Daoy (cell line): ENCODE data around the gene NRCAM. TPM values are rescaled to one million over a fixed set of nuclear protein-coding genes. Genes with fewer than 3 reads are reported as not detected.
"Not testable (repeated sequence)": the region's sequence is repeated elsewhere in the genome, so short reads cannot be mapped to it uniquely, and the experiment has no call there.

Source experiments
- DNase-seq: peaks from one replicate; pipeline ENCODE4 v3.0.0-alpha.2; 2015; ENCODE audit warnings: low read depth
- total RNA-seq: library from RNA; depleted of rRNA; stranded (reverse); fragments of >200 nt; shearing (Covaris generic); gene quantifications from 2 replicates; pipeline ENCODE4 v1.2.3, GENCODE V29; 2014; rRNA removed

Gene NRCAM
- total RNA-seq, result 0.11 and 1.0 TPM in 2 replicates

DNA sequence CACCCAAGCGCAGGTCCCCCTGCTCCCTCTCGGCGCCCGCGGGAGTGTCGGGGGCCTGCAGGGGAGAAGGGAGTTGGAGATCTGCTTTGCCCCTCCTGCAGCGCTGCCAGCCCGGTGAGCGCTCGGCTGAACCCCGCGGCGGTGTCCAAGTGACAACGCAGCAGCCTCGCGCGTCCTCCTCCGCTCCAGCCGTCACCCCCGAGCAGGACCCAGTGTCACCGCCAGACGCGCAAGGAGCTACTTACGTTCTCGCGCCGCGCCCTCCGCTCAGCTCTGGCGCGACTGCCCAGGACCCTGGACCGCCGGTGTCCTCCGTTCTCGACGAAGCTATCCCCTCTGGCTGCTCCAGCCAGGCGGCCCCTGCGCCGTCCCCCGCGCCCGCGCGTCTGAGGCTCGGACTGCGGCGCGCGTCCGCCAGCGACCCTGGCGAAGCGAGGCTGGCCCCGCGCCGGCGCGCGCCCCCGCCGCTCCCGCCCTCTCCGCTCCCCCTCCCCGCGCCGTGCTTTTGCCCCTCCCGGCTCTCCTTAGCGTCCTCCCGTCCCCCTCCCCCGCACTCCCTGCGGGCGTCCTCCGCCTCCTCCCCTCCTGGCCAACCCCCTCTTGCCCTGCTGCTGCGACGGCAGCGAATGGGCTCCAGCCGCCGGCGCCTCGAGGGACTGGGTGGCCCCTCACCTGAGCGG, at the start of gene NRCAM:
NRCAM (minus strand) TSS at position 439 of the 680 bp plus-strand sequence. CDS start 216,372 bp downstream, outside the sequence.
- peak; percentile 63 for DNase-seq

DNA sequence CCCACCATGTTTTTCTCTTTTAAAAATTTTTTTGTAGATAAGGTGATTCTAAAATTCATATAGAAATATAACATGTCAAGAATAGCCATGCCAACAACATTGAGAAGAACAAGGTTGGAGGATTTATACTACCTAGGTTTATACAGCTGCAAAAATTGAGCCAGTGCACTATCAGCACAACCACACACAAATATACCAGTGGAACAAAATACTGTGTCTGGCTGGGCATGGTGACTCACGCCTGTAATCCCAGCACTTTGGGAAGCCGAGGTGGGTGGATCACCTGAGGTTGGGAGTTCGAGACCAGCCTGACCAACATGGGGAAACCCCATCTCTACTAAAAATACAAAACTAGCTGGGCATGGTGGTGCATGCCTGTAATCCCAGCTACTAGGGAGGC, 48.3 kb upstream of the NRCAM start:
- not testable (repeated sequence) for DNase-seq

DNA sequence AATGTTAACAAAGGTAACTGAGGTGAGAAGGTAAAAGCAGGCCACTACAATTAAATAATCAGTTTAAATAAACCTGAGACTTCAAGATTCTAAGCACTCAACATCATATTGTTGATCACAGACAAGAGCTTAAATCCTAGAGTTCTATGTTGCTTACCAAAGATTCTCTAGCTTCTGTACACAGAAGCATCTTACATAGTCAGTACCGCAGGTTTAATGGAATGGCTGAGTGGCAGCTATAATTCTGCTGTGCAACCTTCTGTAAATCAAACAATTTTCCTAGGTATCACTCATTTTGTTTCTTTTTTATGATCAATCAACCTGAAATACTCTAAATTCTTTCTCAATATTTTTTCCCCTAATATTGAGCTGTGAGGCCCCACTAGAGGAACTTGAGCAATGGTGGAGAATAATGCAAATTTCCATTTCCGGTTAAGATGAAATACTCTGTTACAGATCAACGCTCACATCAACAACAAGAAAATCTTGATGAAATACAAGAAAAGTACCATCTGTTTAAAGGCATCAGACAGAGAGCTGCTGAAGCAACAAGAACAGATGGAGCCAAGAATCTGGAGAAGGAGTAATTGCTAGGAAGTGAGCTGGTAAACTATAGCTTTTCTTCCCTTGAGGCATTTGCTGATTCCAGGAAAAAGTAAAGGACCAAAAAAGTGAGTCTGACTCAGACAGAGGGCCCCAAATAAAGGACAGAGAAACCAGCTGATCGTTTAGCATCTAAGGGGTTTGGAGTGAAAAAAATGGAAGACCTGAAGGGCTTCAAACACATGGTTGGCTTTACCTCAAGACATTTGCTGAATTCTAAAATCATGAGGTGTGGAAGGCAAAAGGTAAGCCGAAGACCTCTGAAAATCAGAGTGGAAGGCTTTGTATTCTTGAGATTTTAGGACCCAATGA, 47.1 kb upstream of the NRCAM start:
- DNase-seq, result no peak

DNA sequence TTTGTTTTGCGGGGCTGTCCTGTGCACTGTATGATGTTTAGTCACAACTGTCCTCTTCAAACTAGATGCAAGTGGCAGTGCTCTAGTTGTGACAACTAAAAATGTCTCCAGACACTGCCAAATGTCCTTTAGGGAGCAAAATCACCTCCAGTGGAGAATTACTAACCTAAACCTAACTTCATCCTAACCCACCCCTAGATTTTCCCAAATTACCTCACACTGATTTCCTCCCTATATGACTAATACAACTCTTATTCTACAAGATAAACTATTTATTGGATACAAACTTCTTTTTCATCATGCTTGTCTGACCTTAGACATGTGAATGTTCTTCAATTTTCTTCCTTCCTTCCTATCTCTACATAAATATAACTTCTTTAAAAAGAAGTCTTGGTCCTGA, 43.3 kb upstream of the NRCAM start:
- DNase-seq, result no peak

DNA sequence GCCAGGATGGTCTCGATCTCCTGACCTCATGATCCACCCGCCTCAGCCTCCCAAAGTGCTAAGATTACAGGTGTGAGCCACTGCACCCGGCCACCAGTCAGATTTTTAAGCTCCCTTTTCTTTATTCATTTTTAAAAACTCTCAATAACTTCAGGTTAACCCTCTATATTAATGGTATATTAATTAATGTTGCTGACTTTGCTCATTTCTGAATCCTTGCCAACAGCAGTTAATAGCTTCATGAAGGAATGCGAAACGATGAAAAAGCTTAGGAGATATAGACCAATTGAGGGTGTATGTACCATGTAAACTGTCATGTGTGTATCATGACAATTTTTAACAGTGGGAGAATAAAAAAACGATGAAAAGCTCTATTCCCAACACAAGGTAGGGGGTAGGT, 42.2 kb upstream of the NRCAM start:
- DNase-seq, result no peak

DNA sequence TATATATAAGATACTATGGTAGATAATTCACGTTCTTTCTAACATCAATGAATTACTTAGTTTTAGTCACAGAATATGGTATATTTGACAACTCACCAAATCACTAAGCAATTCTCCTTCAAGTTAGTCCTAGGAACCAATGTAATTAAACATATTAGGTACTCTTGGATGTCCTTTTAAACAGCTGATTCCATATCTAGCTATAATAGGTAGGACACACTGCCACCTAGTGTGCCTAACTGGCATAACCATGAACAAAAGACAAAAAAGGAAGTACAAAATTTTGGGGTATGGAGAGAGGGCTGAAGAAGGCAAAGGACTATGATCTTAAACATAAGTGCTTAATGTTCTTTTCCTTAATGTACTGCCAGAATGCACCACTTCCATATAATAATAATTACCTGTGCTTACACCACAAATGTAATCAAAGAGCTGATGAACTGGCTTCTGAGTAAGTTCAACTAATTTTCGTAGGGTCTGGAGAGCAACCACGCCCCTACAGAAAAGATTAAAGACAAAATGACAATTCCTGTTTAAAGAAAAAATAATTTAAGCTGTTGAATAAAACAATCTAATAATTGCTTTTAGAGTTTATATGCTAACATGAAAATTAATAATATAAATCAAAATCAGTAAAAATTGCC, 41.0 kb upstream of the NRCAM start:
- peak; percentile 67 for DNase-seq

- peak; percentile 71 for DNase-seq
Measured at GRCh38 chr7:108492742-108493141, 36.5 kb upstream of the NRCAM start.

GRCh38 chr7:108488768-108489538, 32.7 kb upstream of the NRCAM start:
- no peak for DNase-seq

GRCh38 chr7:108487646-108488045, 31.4 kb upstream of the NRCAM start:
- no peak for DNase-seq

- DNase-seq, result no peak
Measured at GRCh38 chr7:108486291-108486966, 30.2 kb upstream of the NRCAM start.

- no peak for DNase-seq
Measured at GRCh38 chr7:108484137-108484536, 27.9 kb upstream of the NRCAM start.

DNA sequence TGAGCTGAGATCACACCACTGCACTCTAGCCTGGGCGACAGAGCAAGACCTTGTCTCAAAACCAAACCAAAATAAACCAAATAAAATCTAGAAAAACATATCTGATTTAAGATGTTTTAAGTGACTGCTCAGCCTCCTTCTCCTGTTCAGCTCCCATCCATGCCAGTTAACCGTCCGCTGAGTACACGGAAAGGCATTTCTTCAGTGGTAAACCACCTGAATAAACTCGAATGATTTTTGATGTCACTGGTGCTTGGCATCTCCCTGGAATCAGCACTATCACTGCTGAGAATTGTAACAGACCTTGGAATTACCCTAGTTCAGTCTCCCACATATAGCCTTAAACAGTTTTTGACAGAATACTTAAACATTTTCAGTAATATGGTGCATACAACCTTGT, 24.1 kb upstream of the NRCAM start:
- DNase-seq, result no peak

- DNase-seq, result no peak
Measured at GRCh38 chr7:108479751-108480150, 23.5 kb upstream of the NRCAM start.

DNA sequence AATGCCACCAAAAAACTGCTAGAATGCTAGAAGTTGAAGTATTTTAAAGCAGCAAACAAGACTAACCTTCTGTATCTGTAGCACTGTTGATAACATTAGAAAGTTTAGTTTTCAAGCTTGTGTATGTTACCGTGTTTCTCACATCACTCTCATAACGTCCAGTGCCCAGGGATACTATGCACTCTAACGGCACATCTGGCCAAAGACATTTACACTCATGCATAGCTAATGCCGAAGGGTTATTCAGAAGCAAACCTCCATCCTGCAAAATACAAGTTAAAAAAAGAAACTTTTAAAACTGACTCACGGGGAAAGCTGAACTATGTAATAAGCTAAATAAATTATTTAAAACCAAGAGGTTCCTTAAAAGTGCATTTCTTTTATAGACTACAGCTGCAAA, 22.9 kb upstream of the NRCAM start:
- no peak for DNase-seq

DNA sequence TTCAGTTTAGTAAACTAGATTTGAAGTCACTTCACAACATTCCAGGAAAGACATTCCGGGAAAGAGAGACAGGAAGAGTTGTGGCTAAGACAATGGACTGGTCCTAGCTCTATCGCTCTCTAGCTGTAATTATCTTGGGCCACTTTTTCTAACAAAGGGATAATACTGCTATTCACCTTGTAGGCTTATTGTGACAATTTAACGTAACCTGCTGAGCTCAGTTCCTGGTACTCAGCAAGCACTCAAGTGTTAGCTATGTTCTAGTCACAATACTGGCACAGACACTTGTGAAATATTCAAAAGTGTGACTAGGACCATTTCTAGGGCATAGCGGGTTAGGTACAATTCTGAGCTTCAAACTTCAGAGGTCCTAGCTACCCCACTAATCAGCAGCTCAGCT, 12.0 kb upstream of the NRCAM start:
- no peak for DNase-seq

GRCh38 chr7:108467391-108467790, 11.2 kb upstream of the NRCAM start:
- no peak for DNase-seq

- not testable (repeated sequence) for DNase-seq
Measured at GRCh38 chr7:108466322-108466721, 10.1 kb upstream of the NRCAM start.

DNA sequence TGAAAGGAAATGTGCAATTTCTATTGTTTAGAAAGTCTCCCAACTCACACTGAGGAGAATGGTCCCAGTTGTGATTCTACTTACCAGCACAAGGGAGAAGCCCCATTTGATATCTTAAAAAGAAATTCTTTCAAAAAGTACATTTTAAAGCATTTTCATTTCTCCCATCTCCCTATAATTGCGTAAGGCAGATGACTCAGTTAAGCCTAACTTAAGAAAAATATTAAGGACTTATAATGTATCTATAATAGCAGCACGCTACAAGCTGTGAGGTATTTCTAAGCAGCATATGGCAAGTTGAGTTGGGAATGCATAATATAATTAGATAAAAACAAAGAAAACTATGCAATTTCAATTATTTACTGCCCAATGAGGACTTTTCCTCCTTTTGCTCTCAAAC, 8.5 kb upstream of the NRCAM start:
- no peak for DNase-seq

- DNase-seq, result no peak
Measured at GRCh38 chr7:108463613-108464012, 7.4 kb upstream of the NRCAM start.

DNA sequence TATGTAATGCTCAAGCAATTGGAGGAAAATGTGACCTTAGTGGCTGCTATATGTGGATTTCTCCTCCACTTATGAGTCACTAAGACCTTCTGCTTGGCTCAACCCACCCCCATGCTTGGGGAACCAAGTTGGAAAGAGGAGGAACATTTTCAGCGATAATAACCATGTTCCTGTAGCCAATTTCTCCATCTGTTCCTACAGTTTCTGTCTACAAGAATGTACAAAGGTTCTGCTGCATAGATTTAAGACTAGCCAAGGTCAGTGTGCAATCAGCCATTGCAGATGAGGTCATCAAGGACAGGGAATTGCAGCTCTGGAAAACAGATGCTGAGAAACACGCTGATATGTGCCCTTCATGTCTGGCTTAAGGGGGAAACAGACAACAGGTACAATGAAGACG, 5.6 kb upstream of the NRCAM start:
- DNase-seq, result no peak

- DNase-seq, result no peak
Measured at GRCh38 chr7:108460964-108461363, 4.7 kb upstream of the NRCAM start.
